HUES6 (cell line): Measurements from ENCODE around the gene CPLANE1.

Experiments used
- H3K27ac ChIP-seq: 2 replicates; pipeline ENCODE4 v1.7.0; 2013; ENCODE audit warnings: low read depth, mild to moderate bottlenecking, low read length, inconsistent platforms
- H3K27me3 ChIP-seq: 2 replicates; pipeline ENCODE4 v1.6.1; 2013; ENCODE audit warnings: low read length; ENCODE audit not compliant: control insufficient read depth, insufficient read depth
- H3K36me3 ChIP-seq: 2 replicates; pipeline ENCODE4 v1.6.1; 2013; ENCODE audit warnings: low read length; ENCODE audit not compliant: control insufficient read depth, insufficient read depth
- H3K4me1 ChIP-seq: 2 replicates; pipeline ENCODE4 v1.6.1; 2013; ENCODE audit warnings: low read length; ENCODE audit not compliant: control insufficient read depth, insufficient read depth
- H3K4me3 ChIP-seq: 2 replicates; pipeline ENCODE4 v1.5.1; 2013; ENCODE audit warnings: low read depth, low read length
- H3K9ac ChIP-seq: one replicate; pipeline ENCODE4 v1.6.1; 2013; ENCODE audit warnings: mild to moderate bottlenecking, low read length
- H3K9me3 ChIP-seq: 2 replicates; pipeline ENCODE4 v1.6.1; 2013; ENCODE audit warnings: low read depth, low read length; ENCODE audit not compliant: control insufficient read depth, insufficient read depth

The CPLANE1 gene

DNA sequence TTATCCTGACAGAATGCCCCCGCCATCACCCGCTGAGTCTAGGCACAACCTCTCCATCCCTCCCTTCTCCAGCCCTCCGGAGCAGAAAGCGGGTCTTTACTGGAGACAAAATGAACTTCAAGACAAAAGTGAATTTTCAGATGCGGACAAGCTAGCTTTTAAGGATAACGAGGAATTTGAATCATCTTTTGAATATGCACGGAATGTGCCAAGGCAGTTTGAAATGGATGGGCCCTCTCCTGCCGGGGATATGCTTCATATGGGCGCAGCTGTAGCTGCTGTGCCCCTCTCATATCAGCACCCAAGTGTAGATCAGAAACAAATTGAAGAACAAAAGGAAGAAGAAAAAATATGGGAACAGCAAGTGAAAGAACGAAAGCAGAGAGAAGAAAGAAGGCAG lies 37.5 kb downstream of the CPLANE1 start:
- no peak overlapping the region for H3K27ac ChIP-seq
- H3K9ac ChIP-seq = no peak overlapping the region
- H3K36me3 ChIP-seq = 0 out of 2 replicates have a peak, but pooled peaks cover 4% of the 10 kb centered on the region
- no peak overlapping the region for H3K4me3 ChIP-seq
- no peaks in the 10 kb centered on the region for H3K9me3 ChIP-seq
- H3K4me1 ChIP-seq = no peaks in the 10 kb centered on the region
- no peaks in the 10 kb centered on the region for H3K27me3 ChIP-seq

DNA sequence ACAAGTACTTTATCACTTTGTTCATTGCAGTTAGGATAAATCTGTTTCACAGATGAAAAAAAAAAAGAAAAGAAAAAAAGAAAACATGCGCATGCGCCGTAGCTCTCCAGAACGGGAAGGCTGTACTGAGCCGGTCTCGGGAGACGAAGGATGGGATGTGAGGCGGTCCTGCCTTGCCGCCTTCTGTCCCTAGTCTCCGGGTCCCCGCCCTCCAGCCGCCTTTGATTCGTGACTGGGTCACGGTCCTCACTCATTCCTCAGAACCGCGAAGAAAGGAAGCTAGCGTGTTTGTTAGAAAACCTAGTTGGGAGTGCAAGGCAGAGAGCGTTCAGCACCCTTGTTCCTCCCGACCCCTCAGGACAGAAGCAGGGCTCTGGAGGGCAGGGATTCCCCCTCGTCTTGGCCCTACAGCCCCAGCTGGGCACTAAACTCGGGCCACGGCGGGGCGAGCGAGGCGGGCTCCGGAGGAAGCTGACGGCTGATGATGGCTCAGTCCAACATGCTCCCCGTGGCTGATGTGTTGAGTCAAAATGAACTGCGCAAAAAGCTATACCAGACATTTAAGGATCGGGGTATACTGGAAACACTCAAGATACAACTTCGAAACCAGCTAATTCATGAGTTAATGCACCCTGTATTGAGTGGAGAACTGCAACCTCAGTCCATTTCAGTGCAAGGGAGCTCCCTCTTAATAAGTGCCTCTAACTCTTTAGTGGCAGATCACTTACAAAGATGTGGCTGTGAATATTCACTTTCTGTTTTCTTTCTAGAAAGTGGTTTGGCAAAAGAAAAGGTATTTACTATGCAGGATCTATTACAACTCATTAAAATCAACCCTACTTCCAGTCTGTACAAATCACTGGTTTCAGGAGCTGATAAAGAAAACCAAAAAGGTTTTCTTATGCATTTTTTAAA lies 40.0 kb downstream of the CPLANE1 start:
- H3K4me1 ChIP-seq = no peaks in the 10 kb centered on the region
- no peaks in the 10 kb centered on the region for H3K9me3 ChIP-seq
- no peaks in the 10 kb centered on the region for H3K27me3 ChIP-seq
- no peak overlapping the region for H3K4me3 ChIP-seq
- no peak overlapping the region for H3K9ac ChIP-seq
- H3K36me3 ChIP-seq = 0 out of 2 replicates have a peak, but pooled peaks cover 4% of the 10 kb centered on the region
- H3K27ac ChIP-seq = no peak overlapping the region

DNA sequence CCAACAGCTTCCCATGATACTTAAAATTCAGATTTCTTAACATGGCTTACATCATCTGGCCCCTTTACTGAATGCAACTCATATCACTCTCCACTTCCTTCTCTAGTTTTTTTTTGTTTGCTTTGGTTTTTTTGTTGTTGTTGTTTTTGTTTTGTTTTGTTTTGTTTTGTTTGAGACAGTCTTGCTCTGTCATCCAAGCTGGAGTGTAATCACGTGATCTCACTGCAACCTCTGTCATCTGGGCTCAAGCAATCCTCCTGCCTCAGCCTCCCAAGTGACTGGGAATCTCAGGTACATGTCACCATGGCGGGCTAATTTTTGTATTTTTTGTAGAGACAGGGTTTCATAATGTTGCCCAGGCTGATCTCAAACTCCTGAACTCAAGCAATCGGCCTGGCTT lies 41.4 kb downstream of the CPLANE1 start:
- no peaks in the 10 kb centered on the region for H3K4me1 ChIP-seq
- H3K27ac ChIP-seq = no peak overlapping the region
- no peaks in the 10 kb centered on the region for H3K9me3 ChIP-seq
- no peaks in the 10 kb centered on the region for H3K27me3 ChIP-seq
- H3K36me3 ChIP-seq = 0 out of 2 replicates have a peak, but pooled peaks cover 4% of the 10 kb centered on the region
- no peak overlapping the region for H3K4me3 ChIP-seq
- H3K9ac ChIP-seq = no peak overlapping the region

DNA sequence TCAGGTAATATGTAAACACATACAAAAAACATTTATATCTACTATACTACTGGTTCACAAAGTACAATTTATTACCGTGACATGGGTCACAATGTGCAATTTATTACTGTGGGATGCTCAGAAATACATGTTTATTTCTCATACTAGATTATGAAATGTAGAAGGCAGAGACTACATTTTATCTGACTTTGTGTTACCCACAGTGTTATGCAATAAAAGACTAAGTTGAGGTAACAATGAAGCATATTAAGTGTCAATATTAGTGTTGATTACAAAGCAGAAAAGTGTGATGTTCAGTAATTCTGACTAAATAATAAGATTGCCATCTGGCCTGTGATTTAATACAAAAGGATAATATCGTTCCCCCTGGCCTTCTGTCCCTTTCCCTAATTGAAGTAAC lies 42.4 kb downstream of the CPLANE1 start:
- H3K4me3 ChIP-seq = no peak overlapping the region
- H3K4me1 ChIP-seq = no peaks in the 10 kb centered on the region
- H3K27me3 ChIP-seq = no peaks in the 10 kb centered on the region
- no peaks in the 10 kb centered on the region for H3K36me3 ChIP-seq
- H3K27ac ChIP-seq = no peak overlapping the region
- no peaks in the 10 kb centered on the region for H3K9me3 ChIP-seq
- no peak overlapping the region for H3K9ac ChIP-seq

DNA sequence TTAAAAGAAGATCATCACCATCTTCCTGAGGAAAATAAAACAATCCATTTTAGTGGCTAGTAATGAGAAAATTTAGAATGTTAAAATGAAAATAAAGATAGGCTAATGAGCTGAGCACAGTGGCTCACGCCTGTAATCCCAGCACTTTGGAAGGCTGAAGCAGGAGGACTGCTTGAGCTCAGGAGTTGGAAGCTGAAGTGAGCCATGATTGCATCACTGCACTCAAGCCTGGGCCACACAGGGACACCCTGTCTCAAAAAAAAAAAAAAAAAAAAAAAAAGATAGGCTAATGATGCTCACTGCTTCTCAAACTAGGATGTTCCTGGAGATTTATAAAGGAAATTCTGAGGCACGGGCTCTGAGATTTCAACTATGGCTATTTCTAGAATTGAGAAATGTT lies 50.3 kb downstream of the CPLANE1 start:
- H3K9me3 ChIP-seq = no peaks in the 10 kb centered on the region
- no peak overlapping the region for H3K27ac ChIP-seq
- no peaks in the 10 kb centered on the region for H3K4me1 ChIP-seq
- no peak overlapping the region for H3K9ac ChIP-seq
- no peak overlapping the region for H3K4me3 ChIP-seq
- peaks cover 13% of the 10 kb centered on the region for H3K36me3 ChIP-seq
- no peaks in the 10 kb centered on the region for H3K27me3 ChIP-seq

DNA sequence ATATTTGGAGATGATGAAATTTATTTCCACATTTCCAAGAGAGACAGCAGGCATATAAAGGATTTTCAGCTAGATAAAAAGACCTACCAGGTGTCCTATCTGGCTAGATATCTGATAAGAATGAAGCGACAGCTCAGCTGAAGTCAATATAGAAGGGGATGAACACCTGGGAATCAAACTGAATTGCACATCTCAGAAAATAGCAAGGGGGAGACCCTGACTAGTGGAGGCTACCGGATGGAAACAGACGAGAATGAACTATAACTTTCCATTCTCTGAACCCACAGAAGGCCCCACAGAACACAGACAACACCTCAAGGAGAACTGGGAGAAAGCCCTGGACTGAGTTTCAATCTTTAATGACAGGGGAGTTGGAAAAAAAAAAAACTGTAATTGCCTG lies 51.1 kb downstream of the CPLANE1 start:
- Histone ChIP-seq H3K27ac (no peak overlapping the region), H3K9ac (no peak overlapping the region), H3K36me3 (peaks cover 13% of the 10 kb centered on the region), H3K4me1 (no peaks in the 10 kb centered on the region), H3K9me3 (no peaks in the 10 kb centered on the region), H3K27me3 (no peaks in the 10 kb centered on the region), H3K4me3 (no peak overlapping the region)

DNA sequence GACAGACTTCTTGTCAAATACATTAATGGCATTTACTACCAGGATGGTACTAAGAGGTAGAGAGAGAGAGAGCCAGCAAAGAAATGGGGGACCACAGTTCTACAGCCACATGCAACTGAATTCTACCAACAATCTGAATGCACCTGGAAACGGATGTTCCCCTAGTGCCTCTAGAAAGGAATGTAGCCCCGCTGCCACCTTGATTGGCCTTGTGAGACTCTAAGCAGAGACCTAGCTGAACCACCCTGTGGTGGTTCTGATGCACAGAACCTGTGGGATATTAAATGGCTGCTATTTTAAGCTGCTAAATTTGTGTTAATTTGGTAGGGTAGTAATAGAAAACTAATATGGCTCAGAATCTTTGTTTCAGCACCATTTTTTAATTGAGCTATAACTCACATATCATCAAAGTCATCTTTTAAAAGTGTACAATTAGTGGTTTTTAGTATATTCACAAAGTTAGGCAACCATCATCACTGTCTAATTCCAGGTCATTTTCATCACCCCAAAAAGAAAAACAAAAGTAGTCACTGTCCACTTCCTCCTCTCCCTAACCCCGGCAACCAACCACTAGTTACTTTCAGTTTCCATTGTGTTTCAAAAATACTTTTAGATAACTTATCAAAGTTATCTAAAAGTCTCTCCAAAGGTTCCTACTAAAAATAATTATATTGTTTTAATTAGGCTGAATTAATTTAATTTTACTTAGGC lies 51.7 kb downstream of the CPLANE1 start:
- H3K9ac ChIP-seq = no peak overlapping the region
- no peaks in the 10 kb centered on the region for H3K9me3 ChIP-seq
- no peaks in the 10 kb centered on the region for H3K27me3 ChIP-seq
- no peaks in the 10 kb centered on the region for H3K4me1 ChIP-seq
- H3K27ac ChIP-seq = no peak overlapping the region
- H3K36me3 ChIP-seq = peaks cover 13% of the 10 kb centered on the region
- H3K4me3 ChIP-seq = no peak overlapping the region

DNA sequence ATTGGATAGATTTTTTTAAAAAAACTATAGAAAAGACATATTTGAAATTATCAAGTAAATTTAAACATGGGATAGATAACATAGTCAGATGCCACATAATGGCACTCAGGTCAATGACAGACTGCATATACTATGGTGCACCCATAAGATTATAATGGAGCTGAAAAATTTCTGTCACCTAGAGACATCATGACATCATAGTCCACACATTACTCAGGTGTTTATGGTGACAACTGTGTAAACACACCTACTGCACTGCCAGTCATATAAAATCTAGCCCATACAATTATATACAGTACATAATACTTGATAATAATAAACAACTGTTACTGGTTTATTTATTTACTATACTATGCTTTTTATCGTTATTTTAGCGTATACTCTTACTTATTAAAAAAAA lies 58.6 kb downstream of the CPLANE1 start:
- H3K27ac ChIP-seq = no peak overlapping the region
- H3K9ac ChIP-seq = no peak overlapping the region
- H3K4me1 ChIP-seq = no peaks in the 10 kb centered on the region
- H3K27me3 ChIP-seq = no peaks in the 10 kb centered on the region
- no peak overlapping the region for H3K4me3 ChIP-seq
- no peaks in the 10 kb centered on the region for H3K9me3 ChIP-seq
- H3K36me3 ChIP-seq = peaks cover 5% of the 10 kb centered on the region

DNA sequence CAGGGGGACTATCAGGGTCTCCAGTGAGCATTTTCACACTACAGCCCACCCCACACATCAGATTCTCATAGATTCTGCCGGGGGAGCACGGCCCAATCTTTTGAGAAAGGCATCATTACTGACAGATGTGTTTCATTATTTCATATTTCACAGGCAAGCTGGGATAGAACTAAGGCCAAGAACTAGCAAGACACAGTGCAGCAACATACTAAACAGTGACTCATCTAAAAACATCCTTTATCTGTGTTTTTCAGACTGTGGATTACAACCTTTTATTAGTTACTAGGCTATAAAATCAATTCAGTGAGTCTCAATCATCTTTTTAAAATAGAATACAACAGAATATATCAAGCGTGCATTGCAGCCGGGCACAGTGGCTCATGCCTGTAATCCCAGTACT lies 59.8 kb downstream of the CPLANE1 start:
- Histone ChIP-seq H3K9me3 (no peaks in the 10 kb centered on the region), H3K9ac (no peak overlapping the region), H3K36me3 (peaks cover 10% of the 10 kb centered on the region), H3K4me1 (no peaks in the 10 kb centered on the region), H3K4me3 (no peak overlapping the region), H3K27ac (no peak overlapping the region), H3K27me3 (no peaks in the 10 kb centered on the region)

DNA sequence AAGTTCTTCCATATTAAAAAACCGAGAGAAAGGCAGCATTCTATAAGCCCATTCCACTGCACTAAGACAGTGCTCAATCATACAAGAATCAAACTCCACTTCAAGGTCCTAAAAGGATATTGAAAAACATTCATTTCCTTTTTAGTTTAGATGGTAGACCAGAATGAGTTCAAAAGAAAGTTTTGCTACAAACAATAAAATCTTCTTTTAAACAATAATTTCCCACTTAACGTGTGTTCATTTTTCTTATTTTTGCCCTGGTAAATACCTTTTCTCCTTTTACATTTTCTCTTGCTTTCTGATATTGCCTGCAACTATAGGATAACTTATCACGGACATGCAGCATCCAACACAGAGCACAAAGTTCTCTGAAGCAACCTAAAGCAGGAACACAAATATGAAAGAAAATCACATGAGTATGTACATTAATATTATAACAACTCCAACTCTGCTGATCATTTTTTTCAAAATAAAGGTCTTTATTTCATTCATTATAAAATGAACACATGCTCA lies 61.7 kb downstream of the CPLANE1 start:
- Histone ChIP-seq H3K27me3 (no peaks in the 10 kb centered on the region), H3K9me3 (no peaks in the 10 kb centered on the region), H3K4me3 (no peak overlapping the region), H3K4me1 (no peaks in the 10 kb centered on the region), H3K9ac (no peak overlapping the region), H3K36me3 (peaks cover 17% of the 10 kb centered on the region), H3K27ac (no peak overlapping the region)

DNA sequence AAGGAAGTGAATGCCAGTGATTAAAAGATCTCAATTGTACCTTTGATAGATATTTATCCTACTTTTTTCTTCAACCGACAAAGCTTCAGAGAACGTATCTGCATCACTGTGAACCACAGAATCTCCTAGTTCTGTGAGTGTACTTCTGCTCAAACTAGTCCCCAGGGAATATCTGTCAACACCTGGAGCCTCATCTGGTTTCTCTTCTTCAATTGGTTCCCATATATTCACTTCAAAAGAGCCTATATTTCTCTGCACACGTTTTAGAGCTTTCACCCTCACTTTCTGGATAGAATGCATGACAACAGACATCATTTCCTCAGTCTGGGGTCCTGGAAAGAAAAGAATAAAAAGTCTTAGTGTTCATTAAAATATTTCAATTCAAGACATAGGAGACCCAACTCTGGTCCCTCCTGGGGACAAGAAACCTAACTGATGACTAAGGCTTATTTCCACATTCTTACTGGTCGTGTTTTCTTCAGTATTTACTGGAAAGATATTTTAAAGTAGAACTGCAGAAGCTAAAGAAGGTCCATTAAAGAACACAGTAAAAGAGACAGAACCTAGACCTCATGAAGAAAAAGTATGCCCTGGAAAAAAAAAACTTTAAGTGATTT lies 64.3 kb downstream of the CPLANE1 start:
- H3K4me1 ChIP-seq = no peaks in the 10 kb centered on the region
- H3K9ac ChIP-seq = no peak overlapping the region
- H3K27ac ChIP-seq = no peak overlapping the region
- no peaks in the 10 kb centered on the region for H3K9me3 ChIP-seq
- peaks cover 20% of the 10 kb centered on the region for H3K36me3 ChIP-seq
- no peak overlapping the region for H3K4me3 ChIP-seq
- no peaks in the 10 kb centered on the region for H3K27me3 ChIP-seq
